Esophagus squamous epithelium (tissue), 4 donors: ENCODE measurements around the gene ANKS1B.

ENCODE experiments used
- CTCF ChIP-seq, 6 experiments: fragments of 450-650 bp in 4 of 6; fragments of 200-600 bp in 2 of 6; sonication (generic) in 2 of 6; IDR thresholded peaks; one replicate each; pipeline ENCODE4 v1.5.1; 2016 to 2019; ENCODE audit warnings: antibody characterized with exemption in 6 of 6, mild to moderate bottlenecking in 4 of 6, moderate library complexity in 4 of 6
- POLR2A ChIP-seq, 4 donors: fragments of 450-650 bp; IDR thresholded peaks; one replicate each; pipeline ENCODE4 v1.6.1; 2017; ENCODE audit warnings: antibody characterized with exemption in 4 of 4, mild to moderate bottlenecking in 4 of 4, moderate library complexity in 3 of 4

GRCh38 chr12:99765469-99766114 lies 219.1 kb downstream of the ANKS1B start:
- no peak for TF ChIP-seq POLR2A (IDR thresholded peaks at IDR 0.05)
- no peak for TF ChIP-seq CTCF (IDR thresholded peaks at IDR 0.05)
